Liver (tissue), 9 donors: ENCODE measurements around the gene LEMD2. TPM values are rescaled to one million over a fixed set of nuclear protein-coding genes. Genes with fewer than 3 reads are reported as not detected.

Experiments used
- DNase-seq: peaks from one replicate; pipeline ENCODE4 v3.0.0-alpha.2; 2017; ENCODE audit warnings: low spot score
- H3K27ac ChIP-seq, 2 donors: one replicate each; pipeline ENCODE4 v1.7.0; 2013; ENCODE audit warnings: inconsistent platforms in 2 of 2, low read length in 2 of 2, control low read depth in 1 of 2, low read depth in 1 of 2, mild to moderate bottlenecking in 1 of 2
- H3K27me3 ChIP-seq, 4 donors: one replicate each; pipeline versions ENCODE4 v1.6.1 to v1.7.0; 2013; ENCODE audit warnings: low read length in 3 of 4, inconsistent platforms in 1 of 4, mild to moderate bottlenecking in 1 of 4, moderate library complexity in 1 of 4; ENCODE audit not compliant: control insufficient read depth in 4 of 4, insufficient read depth in 4 of 4
- H3K36me3 ChIP-seq, 4 donors: one replicate each; pipeline versions ENCODE4 v1.6.1 to v1.7.0; 2013; ENCODE audit warnings: low read length in 3 of 4, mild to moderate bottlenecking in 3 of 4, low read depth in 1 of 4, moderate library complexity in 1 of 4; ENCODE audit not compliant: control insufficient read depth in 4 of 4, insufficient read depth in 3 of 4
- H3K4me1 ChIP-seq, 4 donors: one replicate each; pipeline versions ENCODE4 v1.6.1 to v1.7.0; 2013; ENCODE audit warnings: low read length in 3 of 4, mild to moderate bottlenecking in 3 of 4, moderate library complexity in 1 of 4; ENCODE audit not compliant: control insufficient read depth in 4 of 4, insufficient read depth in 4 of 4
- H3K4me3 ChIP-seq, 3 donors: one replicate each; pipeline versions ENCODE4 v1.6.1 to v1.7.0; 2013; ENCODE audit warnings: low read length in 3 of 3, control low read depth in 1 of 3, low read depth in 1 of 3, mild to moderate bottlenecking in 1 of 3
- H3K9ac ChIP-seq, 2 donors: one replicate each; pipeline ENCODE4 v1.7.0; 2013; ENCODE audit warnings: low read length in 2 of 2, mild to moderate bottlenecking in 2 of 2, moderate library complexity in 2 of 2, control low read depth in 1 of 2, low read depth in 1 of 2
- H3K9me3 ChIP-seq, 4 donors: one replicate each; pipeline versions ENCODE4 v1.6.1 to v1.7.0; 2013; ENCODE audit warnings: low read length in 3 of 4; ENCODE audit not compliant: control insufficient read depth in 4 of 4
- EGR1 ChIP-seq, 2 donors: IDR thresholded peaks; 2 replicates each; pipeline ENCODE4 v1.6.1; 2016 to 2018; ENCODE audit warnings: antibody characterized with exemption in 2 of 2, low read depth in 2 of 2
- FOXA1 ChIP-seq: IDR thresholded peaks from 2 replicates; pipeline ENCODE4 v1.6.1; 2016; ENCODE audit warnings: antibody characterized with exemption
- FOXA2 ChIP-seq: IDR thresholded peaks from 2 replicates; pipeline ENCODE4 v1.6.1; 2016; ENCODE audit warnings: antibody characterized with exemption
- GABPA ChIP-seq, 2 donors: IDR thresholded peaks in 1 of 2; conservative IDR thresholded peaks in 1 of 2; 2 replicates each; pipeline ENCODE4 v1.6.1; 2016; ENCODE audit warnings: antibody characterized with exemption in 2 of 2, mild to moderate bottlenecking in 1 of 2, moderate library complexity in 1 of 2
- HNF4A ChIP-seq, 2 donors: conservative IDR thresholded peaks; 2 replicates each; pipeline ENCODE4 v1.6.1; 2016; ENCODE audit warnings: antibody characterized with exemption in 2 of 2, mild to moderate bottlenecking in 2 of 2
- HNF4G ChIP-seq: IDR thresholded peaks from 2 replicates; pipeline ENCODE4 v1.6.1; 2016; ENCODE audit warnings: antibody characterized with exemption
- JUND ChIP-seq, 2 donors: IDR thresholded peaks; 2 replicates each; pipeline ENCODE4 v1.6.1; 2016; ENCODE audit warnings: antibody characterized with exemption in 2 of 2
- NR2F2 ChIP-seq: IDR thresholded peaks from 2 replicates; pipeline ENCODE4 v1.6.1; 2016; ENCODE audit warnings: antibody characterized with exemption
- RAD21 ChIP-seq, 2 donors: IDR thresholded peaks; 2 replicates each; pipeline ENCODE4 v1.6.1; 2016; ENCODE audit warnings: antibody characterized with exemption in 2 of 2, mild to moderate bottlenecking in 2 of 2
- RXRA ChIP-seq, 2 donors: IDR thresholded peaks; 2 replicates each; pipeline ENCODE4 v1.6.1; 2017 to 2018; ENCODE audit warnings: antibody characterized with exemption in 2 of 2, mild to moderate bottlenecking in 1 of 2
- SP1 ChIP-seq: IDR thresholded peaks from 2 replicates; pipeline ENCODE4 v1.6.1; 2018; ENCODE audit warnings: antibody characterized with exemption, mild to moderate bottlenecking
- TAF1 ChIP-seq: conservative IDR thresholded peaks from 2 replicates; pipeline ENCODE4 v1.6.1; 2016; ENCODE audit warnings: antibody characterized with exemption, mild to moderate bottlenecking
- YY1 ChIP-seq: IDR thresholded peaks from 2 replicates; pipeline ENCODE4 v1.6.1; 2016; ENCODE audit warnings: antibody characterized with exemption, mild to moderate bottlenecking
- WGBS: extraction: QIAGEN DNeasy Blood & Tissue Kit; methylation state at CpG from one replicate; pipeline ENCODE4 v1.1.7; 2013; 5-methylcytosine and 5-hydroxymethylcytosine counted together
- polyA plus RNA-seq, 2 donors: library from polyadenylated mRNA; stranded (reverse) in 1 of 2; unstranded in 1 of 2; fragments of 200-250 nt in 1 of 2; fragments of >200 nt in 1 of 2; fragmentation: Nextera tagmentation in 1 of 2; extraction: Ambion mirVana in 1 of 2; gene quantifications; one replicate each; pipeline versions ENCODE4 v1.2.1 to v1.2.3, GENCODE V29; 2013 to 2015
- total RNA-seq, 2 donors: library from RNA; depleted of rRNA; stranded (reverse); fragments of >200 nt; gene quantifications; one replicate each; pipeline ENCODE4 v1.2.3, GENCODE V29; 2014
- TF ChIP-seq, protein P1 (sequence below): IDR thresholded peaks from 2 replicates; pipeline ENCODE4 v1.6.1; 2016; ENCODE audit warnings: antibody characterized with exemption
- TF ChIP-seq, protein P2 (sequence below): IDR thresholded peaks from 2 replicates; pipeline ENCODE4 v1.6.1; 2016; ENCODE audit warnings: antibody characterized with exemption, mild to moderate bottlenecking
- TF ChIP-seq, protein P3 (sequence below): fragments of 150-350 bp; IDR thresholded peaks from 2 replicates; pipeline ENCODE4 v1.5.1; 2017; ENCODE audit warnings: improper control_type of control experiment, low read depth, low read length; ENCODE audit not compliant: missing input control
- TF ChIP-seq, protein P4 (sequence below): IDR thresholded peaks from 2 replicates; pipeline ENCODE4 v1.6.1; 2016; ENCODE audit warnings: antibody characterized with exemption
- TF ChIP-seq, protein P5 (sequence below): IDR thresholded peaks from 2 replicates; pipeline ENCODE4 v1.6.1; 2016; ENCODE audit warnings: antibody characterized with exemption
- donor health status: healthy.
- donor health status: healthy.
- donor health status: healthy.
- donor health status: healthy.
- donor health status: healthy.

LEMD2 gene
- total and polyA plus RNA-seq, 4 donors: 6.5 to 23.1 (median 16.6) TPM

DNA sequence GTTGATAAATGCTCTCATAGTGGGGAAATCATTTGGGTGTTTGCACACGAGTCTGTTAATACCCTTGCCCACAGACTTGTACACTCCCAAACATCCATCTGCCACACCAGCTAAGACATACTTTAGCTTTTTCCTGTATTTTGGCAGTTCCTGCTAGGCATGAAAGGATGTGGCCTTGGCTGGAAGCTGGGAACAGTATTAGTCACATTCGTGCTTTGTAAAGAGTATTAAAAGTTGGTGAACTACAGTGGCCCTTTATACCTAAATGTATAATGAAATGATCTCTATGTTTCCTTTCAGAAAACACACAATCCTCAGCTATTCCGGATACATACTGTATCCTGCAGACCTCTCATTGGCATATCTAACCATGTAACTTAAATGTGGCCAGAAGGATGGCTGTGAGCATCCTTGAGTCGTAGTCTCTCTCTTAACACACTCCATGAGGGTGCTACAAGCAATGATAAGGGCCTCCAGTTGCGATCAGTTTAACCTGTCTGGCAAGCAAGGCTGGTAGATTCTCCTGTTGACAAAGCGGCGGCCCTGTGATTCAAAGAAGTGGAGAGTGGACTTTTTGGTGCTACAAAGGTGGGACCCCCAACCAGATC, 1.5 kb downstream of the LEMD2 start:
- DNase-seq: no peak
- H3K36me3 ChIP-seq: peaks cover 4 to 20% (median 14%) of the 10 kb centered on the region in 4 donors
- TF ChIP-seq, protein P1, sequence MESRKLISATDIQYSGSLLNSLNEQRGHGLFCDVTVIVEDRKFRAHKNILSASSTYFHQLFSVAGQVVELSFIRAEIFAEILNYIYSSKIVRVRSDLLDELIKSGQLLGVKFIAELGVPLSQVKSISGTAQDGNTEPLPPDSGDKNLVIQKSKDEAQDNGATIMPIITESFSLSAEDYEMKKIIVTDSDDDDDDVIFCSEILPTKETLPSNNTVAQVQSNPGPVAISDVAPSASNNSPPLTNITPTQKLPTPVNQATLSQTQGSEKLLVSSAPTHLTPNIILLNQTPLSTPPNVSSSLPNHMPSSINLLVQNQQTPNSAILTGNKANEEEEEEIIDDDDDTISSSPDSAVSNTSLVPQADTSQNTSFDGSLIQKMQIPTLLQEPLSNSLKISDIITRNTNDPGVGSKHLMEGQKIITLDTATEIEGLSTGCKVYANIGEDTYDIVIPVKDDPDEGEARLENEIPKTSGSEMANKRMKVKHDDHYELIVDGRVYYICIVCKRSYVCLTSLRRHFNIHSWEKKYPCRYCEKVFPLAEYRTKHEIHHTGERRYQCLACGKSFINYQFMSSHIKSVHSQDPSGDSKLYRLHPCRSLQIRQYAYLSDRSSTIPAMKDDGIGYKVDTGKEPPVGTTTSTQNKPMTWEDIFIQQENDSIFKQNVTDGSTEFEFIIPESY: no peak
- TF ChIP-seq GABPA (IDR thresholded peaks at IDR 0.05 in 1 of 2, conservative IDR thresholded peaks at IDR 0.05 in 1 of 2): no peak
- TF ChIP-seq FOXA1: no peak
- TF ChIP-seq, protein P2, sequence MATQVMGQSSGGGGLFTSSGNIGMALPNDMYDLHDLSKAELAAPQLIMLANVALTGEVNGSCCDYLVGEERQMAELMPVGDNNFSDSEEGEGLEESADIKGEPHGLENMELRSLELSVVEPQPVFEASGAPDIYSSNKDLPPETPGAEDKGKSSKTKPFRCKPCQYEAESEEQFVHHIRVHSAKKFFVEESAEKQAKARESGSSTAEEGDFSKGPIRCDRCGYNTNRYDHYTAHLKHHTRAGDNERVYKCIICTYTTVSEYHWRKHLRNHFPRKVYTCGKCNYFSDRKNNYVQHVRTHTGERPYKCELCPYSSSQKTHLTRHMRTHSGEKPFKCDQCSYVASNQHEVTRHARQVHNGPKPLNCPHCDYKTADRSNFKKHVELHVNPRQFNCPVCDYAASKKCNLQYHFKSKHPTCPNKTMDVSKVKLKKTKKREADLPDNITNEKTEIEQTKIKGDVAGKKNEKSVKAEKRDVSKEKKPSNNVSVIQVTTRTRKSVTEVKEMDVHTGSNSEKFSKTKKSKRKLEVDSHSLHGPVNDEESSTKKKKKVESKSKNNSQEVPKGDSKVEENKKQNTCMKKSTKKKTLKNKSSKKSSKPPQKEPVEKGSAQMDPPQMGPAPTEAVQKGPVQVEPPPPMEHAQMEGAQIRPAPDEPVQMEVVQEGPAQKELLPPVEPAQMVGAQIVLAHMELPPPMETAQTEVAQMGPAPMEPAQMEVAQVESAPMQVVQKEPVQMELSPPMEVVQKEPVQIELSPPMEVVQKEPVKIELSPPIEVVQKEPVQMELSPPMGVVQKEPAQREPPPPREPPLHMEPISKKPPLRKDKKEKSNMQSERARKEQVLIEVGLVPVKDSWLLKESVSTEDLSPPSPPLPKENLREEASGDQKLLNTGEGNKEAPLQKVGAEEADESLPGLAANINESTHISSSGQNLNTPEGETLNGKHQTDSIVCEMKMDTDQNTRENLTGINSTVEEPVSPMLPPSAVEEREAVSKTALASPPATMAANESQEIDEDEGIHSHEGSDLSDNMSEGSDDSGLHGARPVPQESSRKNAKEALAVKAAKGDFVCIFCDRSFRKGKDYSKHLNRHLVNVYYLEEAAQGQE: no peak
- no peak for TF ChIP-seq EGR1 (IDR thresholded peaks at IDR 0.05; ENCODE audit: low read depth in 2 of 2)
- TF ChIP-seq NR2F2: no peak
- TF ChIP-seq HNF4A (conservative IDR thresholded peaks at IDR 0.05): no peak
- TF ChIP-seq YY1: no peak
- TF ChIP-seq, protein P3, sequence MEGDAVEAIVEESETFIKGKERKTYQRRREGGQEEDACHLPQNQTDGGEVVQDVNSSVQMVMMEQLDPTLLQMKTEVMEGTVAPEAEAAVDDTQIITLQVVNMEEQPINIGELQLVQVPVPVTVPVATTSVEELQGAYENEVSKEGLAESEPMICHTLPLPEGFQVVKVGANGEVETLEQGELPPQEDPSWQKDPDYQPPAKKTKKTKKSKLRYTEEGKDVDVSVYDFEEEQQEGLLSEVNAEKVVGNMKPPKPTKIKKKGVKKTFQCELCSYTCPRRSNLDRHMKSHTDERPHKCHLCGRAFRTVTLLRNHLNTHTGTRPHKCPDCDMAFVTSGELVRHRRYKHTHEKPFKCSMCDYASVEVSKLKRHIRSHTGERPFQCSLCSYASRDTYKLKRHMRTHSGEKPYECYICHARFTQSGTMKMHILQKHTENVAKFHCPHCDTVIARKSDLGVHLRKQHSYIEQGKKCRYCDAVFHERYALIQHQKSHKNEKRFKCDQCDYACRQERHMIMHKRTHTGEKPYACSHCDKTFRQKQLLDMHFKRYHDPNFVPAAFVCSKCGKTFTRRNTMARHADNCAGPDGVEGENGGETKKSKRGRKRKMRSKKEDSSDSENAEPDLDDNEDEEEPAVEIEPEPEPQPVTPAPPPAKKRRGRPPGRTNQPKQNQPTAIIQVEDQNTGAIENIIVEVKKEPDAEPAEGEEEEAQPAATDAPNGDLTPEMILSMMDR: no peak
- TF ChIP-seq TAF1: no peak
- TF ChIP-seq, protein P4, sequence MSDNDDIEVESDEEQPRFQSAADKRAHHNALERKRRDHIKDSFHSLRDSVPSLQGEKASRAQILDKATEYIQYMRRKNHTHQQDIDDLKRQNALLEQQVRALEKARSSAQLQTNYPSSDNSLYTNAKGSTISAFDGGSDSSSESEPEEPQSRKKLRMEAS: no peak
- TF ChIP-seq RXRA (IDR thresholded peaks at IDR 0.05): no peak
- TF ChIP-seq FOXA2: no peak
- no peak for TF ChIP-seq RAD21 (IDR thresholded peaks at IDR 0.05)
- TF ChIP-seq HNF4G: no peak
- no peak for TF ChIP-seq SP1
- TF ChIP-seq, protein P5, sequence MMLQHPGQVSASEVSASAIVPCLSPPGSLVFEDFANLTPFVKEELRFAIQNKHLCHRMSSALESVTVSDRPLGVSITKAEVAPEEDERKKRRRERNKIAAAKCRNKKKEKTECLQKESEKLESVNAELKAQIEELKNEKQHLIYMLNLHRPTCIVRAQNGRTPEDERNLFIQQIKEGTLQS: no peak
- no peak for TF ChIP-seq JUND (IDR thresholded peaks at IDR 0.05)
- peak overlapping the region in 2 of 3 donors; percentile 88 to 89 for H3K4me3 ChIP-seq
- H3K27me3 ChIP-seq: no peaks in the 10 kb centered on the region
- H3K4me1 ChIP-seq: peaks cover 1 to 24% (median 17%) of the 10 kb centered on the region in 4 donors
- peak overlapping the region; percentile 92 to 94 for H3K27ac ChIP-seq
- WGBS: 50% methylated on average over 7 of the region's 7 CpGs
- H3K9ac ChIP-seq: peak overlapping the region; percentile 34 to 57
- no peaks in the 10 kb centered on the region for H3K9me3 ChIP-seq
